ENCODE results near the gene FOXN3.

Gene FOXN3

GRCh38 chr14:89243741-89244140 lies 173.3 kb downstream of the FOXN3 start:
- Histone ChIP-seq H3K4me2 (ENCODE audit: low read length) (no peak overlapping the region), H4K20me1 (ENCODE audit: insufficient read depth, low read length) (0 out of 2 replicates have a peak, but pooled peaks cover 4% of the 10 kb centered on the region), H3K79me2 (ENCODE audit: low read length) (no peaks in the 10 kb centered on the region), H3K9me3 (ENCODE audit: insufficient read depth, low read length) (no peaks in the 10 kb centered on the region), H3K36me3 (replicated peaks; ENCODE audit: low read depth, low read length) (no peaks in the 10 kb centered on the region), H3K4me1 (ENCODE audit: low read length) (peaks cover 14% of the 10 kb centered on the region), H2AFZ (ENCODE audit: low read depth, low read length) (no peak overlapping the region), H3K27me3 (ENCODE audit: low read depth, low read length) (no peaks in the 10 kb centered on the region), H3K27ac (ENCODE audit: low read length) (no peak overlapping the region), H3K9ac (ENCODE audit: low read length) (no peak overlapping the region), H3K4me3 (ENCODE audit: low read length) (no peak overlapping the region)
- no peak for TF ChIP-seq EZH2phosphoT487 (IDR thresholded peaks at IDR 0.05; ENCODE audit: low read depth)
- TF ChIP-seq, protein P1, sequence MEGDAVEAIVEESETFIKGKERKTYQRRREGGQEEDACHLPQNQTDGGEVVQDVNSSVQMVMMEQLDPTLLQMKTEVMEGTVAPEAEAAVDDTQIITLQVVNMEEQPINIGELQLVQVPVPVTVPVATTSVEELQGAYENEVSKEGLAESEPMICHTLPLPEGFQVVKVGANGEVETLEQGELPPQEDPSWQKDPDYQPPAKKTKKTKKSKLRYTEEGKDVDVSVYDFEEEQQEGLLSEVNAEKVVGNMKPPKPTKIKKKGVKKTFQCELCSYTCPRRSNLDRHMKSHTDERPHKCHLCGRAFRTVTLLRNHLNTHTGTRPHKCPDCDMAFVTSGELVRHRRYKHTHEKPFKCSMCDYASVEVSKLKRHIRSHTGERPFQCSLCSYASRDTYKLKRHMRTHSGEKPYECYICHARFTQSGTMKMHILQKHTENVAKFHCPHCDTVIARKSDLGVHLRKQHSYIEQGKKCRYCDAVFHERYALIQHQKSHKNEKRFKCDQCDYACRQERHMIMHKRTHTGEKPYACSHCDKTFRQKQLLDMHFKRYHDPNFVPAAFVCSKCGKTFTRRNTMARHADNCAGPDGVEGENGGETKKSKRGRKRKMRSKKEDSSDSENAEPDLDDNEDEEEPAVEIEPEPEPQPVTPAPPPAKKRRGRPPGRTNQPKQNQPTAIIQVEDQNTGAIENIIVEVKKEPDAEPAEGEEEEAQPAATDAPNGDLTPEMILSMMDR (IDR thresholded peaks at IDR 0.05; ENCODE audit: low read depth, low read length) = no peak

DNA sequence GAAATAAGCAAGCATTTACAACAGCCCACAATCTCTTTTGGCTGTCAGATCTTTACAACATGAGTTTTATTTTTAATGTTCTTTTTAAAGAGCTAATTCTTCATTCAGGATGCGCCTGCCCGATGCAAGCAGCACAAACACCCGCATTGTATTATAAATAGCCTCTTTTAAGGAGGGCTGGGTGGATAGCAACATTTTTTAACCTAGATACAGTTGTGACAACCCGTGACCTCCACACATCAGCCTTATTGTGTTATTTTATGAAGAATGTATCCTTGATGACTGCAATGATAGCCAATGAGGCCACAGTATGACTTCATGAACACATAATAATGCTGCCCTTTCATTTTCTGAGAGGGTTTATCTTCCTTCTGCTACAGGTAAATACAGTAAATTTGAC lies 173.7 kb downstream of the FOXN3 start:
- no peak overlapping the region for H3K27ac ChIP-seq (ENCODE audit: low read length)
- H4K20me1 ChIP-seq (ENCODE audit: insufficient read depth, low read length) = 0 out of 2 replicates have a peak, but pooled peaks cover 5% of the 10 kb centered on the region
- peak overlapping the region; percentile 13; the same call in 1 of the 2 replicates for H3K4me2 ChIP-seq (ENCODE audit: low read length)

GRCh38 chr14:89242652-89243279 lies 174.3 kb downstream of the FOXN3 start:
- H3K4me2 ChIP-seq (ENCODE audit: low read length) = peak overlapping the region; percentile 13; the same call in 1 of the 2 replicates
- H3K4me3 ChIP-seq (ENCODE audit: low read length) = no peak overlapping the region
- no peak overlapping the region for H3K27ac ChIP-seq (ENCODE audit: low read length)

More for the DNA sequence above, 173.7 kb downstream of the FOXN3 start:
- TF ChIP-seq, protein P1 (IDR thresholded peaks at IDR 0.05; ENCODE audit: low read depth, low read length) = no peak
- TF ChIP-seq EZH2phosphoT487 (IDR thresholded peaks at IDR 0.05; ENCODE audit: low read depth) = no peak
- no peak overlapping the region for H3K9ac ChIP-seq (ENCODE audit: low read length)
- no peaks in the 10 kb centered on the region for H3K9me3 ChIP-seq (ENCODE audit: insufficient read depth, low read length)
- no peaks in the 10 kb centered on the region for H3K27me3 ChIP-seq (ENCODE audit: low read depth, low read length)
- no peak overlapping the region for H2AFZ ChIP-seq (ENCODE audit: low read depth, low read length)
- H3K4me3 ChIP-seq (ENCODE audit: low read length) = no peak overlapping the region
- H3K36me3 ChIP-seq (replicated peaks; ENCODE audit: low read depth, low read length) = no peaks in the 10 kb centered on the region
- H3K4me1 ChIP-seq (ENCODE audit: low read length) = peaks cover 14% of the 10 kb centered on the region
- H3K79me2 ChIP-seq (ENCODE audit: low read length) = no peaks in the 10 kb centered on the region

DNA sequence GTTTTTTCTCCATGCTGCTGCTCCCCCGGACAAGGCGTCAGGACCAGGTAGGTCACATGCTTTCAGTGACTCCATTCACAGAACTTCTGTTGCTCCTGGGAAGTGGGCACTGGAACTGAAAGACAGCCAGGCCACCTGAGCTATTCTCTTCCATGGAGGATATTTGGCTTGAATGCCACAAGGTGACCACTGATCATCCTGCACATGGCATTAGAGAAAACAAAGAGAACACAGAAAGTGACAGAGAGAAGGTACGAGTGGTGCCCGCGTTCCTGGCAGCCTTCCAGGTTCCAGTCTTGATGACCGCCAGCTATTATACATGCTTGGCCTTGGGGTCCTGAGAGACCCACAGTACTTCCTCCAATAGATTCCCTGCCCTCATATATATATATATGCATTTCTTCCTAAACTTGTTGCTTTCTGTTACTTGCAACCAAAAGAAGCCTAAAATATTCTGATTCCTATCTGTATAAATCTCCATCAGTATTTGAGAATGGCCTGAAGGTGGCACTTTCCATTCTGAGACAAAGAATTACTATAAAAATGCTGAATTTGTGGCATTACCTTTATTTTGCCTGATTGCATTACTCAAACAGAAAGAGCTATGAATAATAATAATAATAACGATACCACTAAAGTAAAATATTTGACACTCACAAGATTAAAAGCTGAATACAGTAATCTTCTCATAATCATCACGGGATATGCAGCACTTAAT lies 174.9 kb downstream of the FOXN3 start:
- H3K4me1 ChIP-seq (ENCODE audit: low read length) = peaks cover 14% of the 10 kb centered on the region
- peaks cover 8% of the 10 kb centered on the region; the same call in 1 of the 2 replicates for H4K20me1 ChIP-seq (ENCODE audit: insufficient read depth, low read length)

More at GRCh38 chr14:89242652-89243279, 174.3 kb downstream of the FOXN3 start:
- peaks cover 14% of the 10 kb centered on the region for H3K4me1 ChIP-seq (ENCODE audit: low read length)
- no peaks in the 10 kb centered on the region for H3K27me3 ChIP-seq (ENCODE audit: low read depth, low read length)
- H2AFZ ChIP-seq (ENCODE audit: low read depth, low read length) = no peak overlapping the region
- no peaks in the 10 kb centered on the region for H3K79me2 ChIP-seq (ENCODE audit: low read length)
- H3K9me3 ChIP-seq (ENCODE audit: insufficient read depth, low read length) = no peaks in the 10 kb centered on the region
- no peak for TF ChIP-seq EZH2phosphoT487 (IDR thresholded peaks at IDR 0.05; ENCODE audit: low read depth)
- TF ChIP-seq, protein P1 (IDR thresholded peaks at IDR 0.05; ENCODE audit: low read depth, low read length) = no peak
- H4K20me1 ChIP-seq (ENCODE audit: insufficient read depth, low read length) = peaks cover 8% of the 10 kb centered on the region; the same call in 1 of the 2 replicates
- no peaks in the 10 kb centered on the region for H3K36me3 ChIP-seq (replicated peaks; ENCODE audit: low read depth, low read length)
- H3K9ac ChIP-seq (ENCODE audit: low read length) = no peak overlapping the region

More for the DNA sequence above, 174.9 kb downstream of the FOXN3 start:
- H3K9ac ChIP-seq (ENCODE audit: low read length) = no peak overlapping the region
- H3K27me3 ChIP-seq (ENCODE audit: low read depth, low read length) = no peaks in the 10 kb centered on the region
- no peak overlapping the region for H3K4me2 ChIP-seq (ENCODE audit: low read length)
- no peak overlapping the region for H3K27ac ChIP-seq (ENCODE audit: low read length)
- TF ChIP-seq EZH2phosphoT487 (IDR thresholded peaks at IDR 0.05; ENCODE audit: low read depth) = no peak
- TF ChIP-seq, protein P1 (IDR thresholded peaks at IDR 0.05; ENCODE audit: low read depth, low read length) = no peak
- no peak overlapping the region for H3K4me3 ChIP-seq (ENCODE audit: low read length)
- no peaks in the 10 kb centered on the region for H3K9me3 ChIP-seq (ENCODE audit: insufficient read depth, low read length)
- no peaks in the 10 kb centered on the region for H3K36me3 ChIP-seq (replicated peaks; ENCODE audit: low read depth, low read length)
- no peak overlapping the region for H2AFZ ChIP-seq (ENCODE audit: low read depth, low read length)
- H3K79me2 ChIP-seq (ENCODE audit: low read length) = no peaks in the 10 kb centered on the region

Measured in OCI-LY3 (cell line).